Lower leg skin (tissue), 4 donors: ENCODE measurements around the gene ZNF644. TPM values are rescaled to one million over a fixed set of nuclear protein-coding genes. Genes with fewer than 3 reads are reported as not detected.

Experiments used
- DNase-seq, 2 donors: peaks; one replicate each; pipeline ENCODE4 v3.0.0-alpha.2; 2019; ENCODE audit warnings: low spot score in 2 of 2
- H3K4me3 ChIP-seq: fragments of 200-600 bp; sonication (generic); 2 replicates; pipeline ENCODE4 v1.5.1; 2017; ENCODE audit warnings: mild to moderate bottlenecking, low read depth; ENCODE audit not compliant: poor library complexity, severe bottlenecking
- CTCF ChIP-seq, 3 donors: fragments of 450-650 bp; IDR thresholded peaks; one replicate each; pipeline ENCODE4 v1.5.1; 2016; ENCODE audit warnings: antibody characterized with exemption in 3 of 3, mild to moderate bottlenecking in 3 of 3, moderate library complexity in 2 of 3
- POLR2A ChIP-seq, 2 donors: fragments of 450-650 bp; IDR thresholded peaks; one replicate each; pipeline ENCODE4 v1.6.1; 2016 to 2017; ENCODE audit warnings: antibody characterized with exemption in 2 of 2, mild to moderate bottlenecking in 1 of 2, moderate library complexity in 1 of 2
- WGBS, 2 donors: methylation state at CpG; one replicate each; pipeline ENCODE4 v1.1.5; 2018; 5-methylcytosine and 5-hydroxymethylcytosine counted together
- intact Hi-C: fragments of 100-400 bp; cut with DNase I; formaldehyde crosslinking; loops from one replicate; pipeline ENCODE4 v1.15.0; 2023; ENCODE audit warnings: low total_unique reads
- total RNA-seq, 4 donors: library from RNA; depleted of rRNA; stranded (reverse); fragments of >200 nt; gene quantifications; one replicate each; pipeline ENCODE4 v1.1.0, GENCODE V29; 2016

The ZNF644 gene
- total RNA-seq, 4 donors from 2014 or later = 28.0 to 57.1 (median 39.4) TPM

- H3K4me3 ChIP-seq = no peak overlapping the region
- DNase-seq = no peak
- TF ChIP-seq POLR2A (IDR thresholded peaks at IDR 0.05) = no peak
- no peak for TF ChIP-seq CTCF (IDR thresholded peaks at IDR 0.05)
- intact Hi-C loops = no loop called here
- 91 to 94% methylated on average over 4 of the region's 4 CpGs for WGBS, 2 donors
These were observed 4.5 kb upstream of the ZNF644 start for GRCh38 chr1:91026320-91026719.

- H3K4me3 ChIP-seq = no peak overlapping the region
- intact Hi-C loops = no loop called here
- 58 to 79% methylated on average over 3 of the region's 3 CpGs for WGBS, 2 donors
- TF ChIP-seq CTCF (IDR thresholded peaks at IDR 0.05) (no peak), POLR2A (IDR thresholded peaks at IDR 0.05) (no peak)
- DNase-seq = no peak
These were observed 2.8 kb upstream of the ZNF644 start for GRCh38 chr1:91024481-91025119.

- no peak for TF ChIP-seq POLR2A (IDR thresholded peaks at IDR 0.05)
- no peak for TF ChIP-seq CTCF (IDR thresholded peaks at IDR 0.05)
- WGBS, 2 donors = 42 to 54% methylated on average over 6 of the region's 6 CpGs
- intact Hi-C loops = no loop called here
- no peak for DNase-seq
- peak overlapping the region; percentile 70 for H3K4me3 ChIP-seq
These were observed 689 bp upstream of the ZNF644 start for GRCh38 chr1:91022518-91022929.

- 0 to 1% methylated on average over 10 to 22 of the region's 33 CpGs for WGBS, 2 donors
- intact Hi-C loops = no loop called here
- DNase-seq = peak; percentile 54 to 94
- TF ChIP-seq POLR2A (IDR thresholded peaks at IDR 0.05) (no peak), CTCF (IDR thresholded peaks at IDR 0.05) (no peak)
- peak overlapping the region; percentile 70 for H3K4me3 ChIP-seq
These were observed 709 bp downstream of the ZNF644 start for GRCh38 chr1:91020967-91021685.

- TF ChIP-seq CTCF (IDR thresholded peaks at IDR 0.05) (no peak), POLR2A (IDR thresholded peaks at IDR 0.05) (no peak)
- DNase-seq = no peak
- 35 to 40% methylated on average over 4 of the region's 4 CpGs for WGBS, 2 donors
- H3K4me3 ChIP-seq = no peak overlapping the region
- intact Hi-C loops = no loop called here
These were observed 1.3 kb downstream of the ZNF644 start for GRCh38 chr1:91020486-91020885.
